ENCODE measurements around the gene CHP2. TPM values are rescaled to one million over a fixed set of nuclear protein-coding genes. Genes with fewer than 3 reads are reported as not detected.

CHP2 gene
- total and polyA plus RNA-seq, 9 of the 15 experiments (the other 6 are each of a cell fraction or from before 2014, with no cell fraction given): 0.23 to 1.1 (median 0.80) TPM

GRCh38 chr16:23741675-23742303, 13.0 kb upstream of the CHP2 start:
- no peak for DNase-seq (ENCODE audit: extremely low read depth in 1 of 4, low spot score in 3 of 4)
- no peak for FAIRE-seq
- in situ Hi-C loops (cut with MboI) (no loop called here), intact Hi-C loops (cut with micrococcal nuclease) (loop anchor here (2.0 kb wide), 1 partner anchor 295 kb away; no protein-coding TSS in a partner anchor)
- WGBS (ENCODE audit: insufficient coverage, low coverage, missing lambda C conversion rate): 8% methylated on average over 2 of the region's 2 CpGs
- BruUV-seq (replicated peaks): no TSS peak
- Histone ChIP-seq H2AFZ (ENCODE audit: low read depth, low read length) (no peak overlapping the region), H3K27ac (ENCODE audit: extremely low read depth, low read depth, low read length) (no peak overlapping the region), H3K4me2 (ENCODE audit: insufficient read depth, low read length) (no peak overlapping the region), H3K9me3 (replicated peaks; ENCODE audit: control insufficient read depth, insufficient read depth, low read depth, low read length) (no peaks in the 10 kb centered on the region), H3K9ac (ENCODE audit: insufficient read depth in 1 of 2, low read depth in 2 of 2, low read length in 2 of 2) (no peak overlapping the region), H3K9me1 (ENCODE audit: control insufficient read depth, insufficient read depth, low read length) (no peaks in the 10 kb centered on the region), H3K4me3 (no peak overlapping the region), H3K4me1 (replicated peaks in 1 of 2; ENCODE audit: control insufficient read depth in 2 of 2, insufficient read depth in 2 of 2, low read length in 2 of 2) (no peaks in the 10 kb centered on the region), H3K27me3 (ENCODE audit: control insufficient read depth in 2 of 2, insufficient read depth in 2 of 2, low read length in 2 of 2) (peaks cover 0 to 9% of the 10 kb centered on the region in 2 experiments; a peak in 2 of 5 replicates), H4K20me1 (replicated peaks; ENCODE audit: control insufficient read depth, insufficient read depth, low read length) (no peaks in the 10 kb centered on the region), H3K36me3 (ENCODE audit: control insufficient read depth, insufficient read depth, low read length) (no peaks in the 10 kb centered on the region), H3K79me2 (ENCODE audit: control insufficient read depth, insufficient read depth, low read length) (no peaks in the 10 kb centered on the region)
- ChIA-PET POLR2A (no interaction called here), CTCF (ENCODE audit: low intra/inter-chr PET ratio) (interaction anchor here (0.6 kb wide), 1 partner anchor 93 kb away, joined by 4 read pairs; no protein-coding TSS in a partner anchor)
- ATAC-seq: no peak
- TF ChIP-seq ATF2 (CRISPR knock-in tag; IDR thresholded peaks at IDR 0.05) (no peak), ZNF551 (CRISPR knock-in tag; IDR thresholded peaks at IDR 0.05) (no peak)

- ATAC-seq (peak; percentile 61; the same call in 2 of the 3 replicates), DNase-seq (ENCODE audit: extremely low read depth in 1 of 4, low spot score in 3 of 4) (peak in 2 of 4 experiments; percentile 24 to 36), FAIRE-seq (peak; percentile 70)
- no peaks in the 10 kb centered on the region for H3K9me1 ChIP-seq (ENCODE audit: control insufficient read depth, insufficient read depth, low read length)
- intact Hi-C loops (cut with micrococcal nuclease): loop anchor here (2.0 kb wide), 1 partner anchor 294 kb away; no protein-coding TSS in a partner anchor
- in situ Hi-C loops (cut with MboI): no loop called here
- no peak overlapping the region for H2AFZ ChIP-seq (ENCODE audit: low read depth, low read length)
- POLR2A ChIA-PET: interaction anchor here (0.6 to 0.7 kb wide), 2 partner anchors 225 to 406 kb away, joined by 3 read pairs; no protein-coding TSS in a partner anchor
- H3K4me2 ChIP-seq (ENCODE audit: insufficient read depth, low read length): no peak overlapping the region
- no peak overlapping the region for H3K4me3 ChIP-seq
- WGBS (ENCODE audit: insufficient coverage, low coverage, missing lambda C conversion rate): 11% methylated on average over 4 of the region's 4 CpGs
- no peaks in the 10 kb centered on the region for H3K36me3 ChIP-seq (ENCODE audit: control insufficient read depth, insufficient read depth, low read length)
- H4K20me1 ChIP-seq (replicated peaks; ENCODE audit: control insufficient read depth, insufficient read depth, low read length): no peaks in the 10 kb centered on the region
- H3K9ac ChIP-seq (ENCODE audit: insufficient read depth in 1 of 2, low read depth in 2 of 2, low read length in 2 of 2): no peak overlapping the region
- H3K4me1 ChIP-seq (replicated peaks in 1 of 2; ENCODE audit: control insufficient read depth in 2 of 2, insufficient read depth in 2 of 2, low read length in 2 of 2): no peaks in the 10 kb centered on the region
- CTCF ChIA-PET (ENCODE audit: low intra/inter-chr PET ratio): no interaction called here
- no peaks in the 10 kb centered on the region for H3K9me3 ChIP-seq (replicated peaks; ENCODE audit: control insufficient read depth, insufficient read depth, low read depth, low read length)
- H3K79me2 ChIP-seq (ENCODE audit: control insufficient read depth, insufficient read depth, low read length): no peaks in the 10 kb centered on the region
- no peak overlapping the region for H3K27ac ChIP-seq (ENCODE audit: extremely low read depth, low read depth, low read length)
- peaks cover 6 to 9% of the 10 kb centered on the region in 2 experiments; a peak in 2 of 5 replicates for H3K27me3 ChIP-seq (ENCODE audit: control insufficient read depth in 2 of 2, insufficient read depth in 2 of 2, low read length in 2 of 2)
- BruUV-seq (replicated peaks): no TSS peak
- TF ChIP-seq CTCF (IDR thresholded peaks at IDR 0.05 in 2 of 3, conservative IDR thresholded peaks at IDR 0.05 in 1 of 3; ENCODE audit: insufficient read depth in 2 of 3, low read depth in 1 of 3, low read length in 3 of 3): peak; percentile 17 to 40 (median 30); a peak in 3 of 6 replicates
These were observed 12.1 kb upstream of the CHP2 start for GRCh38 chr16:23742766-23743165.

Measured in K562 (cell line).